Measurements from ENCODE around the gene CCSAP. TPM values are rescaled to one million over a fixed set of nuclear protein-coding genes. Genes with fewer than 3 reads are reported as not detected.

Gene CCSAP
- polyA plus RNA-seq, 3 donors = 5.2 to 12.2 (median 6.7) TPM

DNA sequence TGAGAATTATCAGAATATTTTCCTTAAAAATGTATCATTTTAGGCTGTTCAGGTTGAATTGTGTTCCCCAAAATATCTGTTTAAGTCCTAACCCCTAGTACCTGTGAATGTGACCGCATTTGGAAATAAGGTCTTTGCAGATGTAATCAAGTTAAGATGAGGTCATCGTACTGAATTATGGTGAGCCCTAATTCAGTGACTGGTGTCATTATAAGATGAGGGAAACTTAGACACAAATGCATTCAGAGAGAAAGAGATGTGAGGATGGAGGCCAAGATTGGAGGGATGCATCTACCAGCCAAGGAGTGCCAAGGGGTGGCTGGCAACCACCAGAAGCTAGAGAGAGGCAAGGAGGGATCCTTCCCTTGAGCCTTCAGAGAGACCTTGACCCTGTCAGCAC, 67.8 kb downstream of the CCSAP start:
- Mint-ChIP-seq H3K4me1 (peaks cover 39% of the 10 kb centered on the region), H3K36me3 (peaks cover 0 to 8% of the 10 kb centered on the region in 2 donors), H3K27ac (no peak overlapping the region), H3K4me3 (no peak overlapping the region), H3K9me3 (peaks cover 0 to 5% (median 0%) of the 10 kb centered on the region in 7 donors), H3K27me3 (ENCODE audit: low read depth in 3 of 3) (no peaks in the 10 kb centered on the region)
- 91% methylated on average over 1 of the region's 2 CpGs for WGBS (ENCODE audit: insufficient coverage)
- H3K36me3 ChIP-seq (replicated peaks in 1 of 2; ENCODE audit: control insufficient read depth in 1 of 2, insufficient read depth in 2 of 2, low read length in 2 of 2) = peaks cover 0 to 13% of the 10 kb centered on the region in 2 donors
- H2AFZ ChIP-seq (ENCODE audit: insufficient read depth, low read depth, low read length, poor library complexity, severe bottlenecking) = no peak overlapping the region
- no peak overlapping the region for H3K4me2 ChIP-seq (replicated peaks; ENCODE audit: extremely low read depth, low read length, poor library complexity, severe bottlenecking)
- TF ChIP-seq, protein P1, sequence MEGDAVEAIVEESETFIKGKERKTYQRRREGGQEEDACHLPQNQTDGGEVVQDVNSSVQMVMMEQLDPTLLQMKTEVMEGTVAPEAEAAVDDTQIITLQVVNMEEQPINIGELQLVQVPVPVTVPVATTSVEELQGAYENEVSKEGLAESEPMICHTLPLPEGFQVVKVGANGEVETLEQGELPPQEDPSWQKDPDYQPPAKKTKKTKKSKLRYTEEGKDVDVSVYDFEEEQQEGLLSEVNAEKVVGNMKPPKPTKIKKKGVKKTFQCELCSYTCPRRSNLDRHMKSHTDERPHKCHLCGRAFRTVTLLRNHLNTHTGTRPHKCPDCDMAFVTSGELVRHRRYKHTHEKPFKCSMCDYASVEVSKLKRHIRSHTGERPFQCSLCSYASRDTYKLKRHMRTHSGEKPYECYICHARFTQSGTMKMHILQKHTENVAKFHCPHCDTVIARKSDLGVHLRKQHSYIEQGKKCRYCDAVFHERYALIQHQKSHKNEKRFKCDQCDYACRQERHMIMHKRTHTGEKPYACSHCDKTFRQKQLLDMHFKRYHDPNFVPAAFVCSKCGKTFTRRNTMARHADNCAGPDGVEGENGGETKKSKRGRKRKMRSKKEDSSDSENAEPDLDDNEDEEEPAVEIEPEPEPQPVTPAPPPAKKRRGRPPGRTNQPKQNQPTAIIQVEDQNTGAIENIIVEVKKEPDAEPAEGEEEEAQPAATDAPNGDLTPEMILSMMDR (IDR thresholded peaks at IDR 0.05) = no peak
- H3K27ac ChIP-seq (ENCODE audit: low read depth in 1 of 2, low read length in 2 of 2) = no peak overlapping the region
- H3K9ac ChIP-seq (ENCODE audit: insufficient read depth, low read length, poor library complexity, severe bottlenecking) = no peak overlapping the region
- H3K4me1 ChIP-seq (ENCODE audit: control insufficient read depth in 1 of 2, insufficient read depth in 2 of 2, low read length in 2 of 2) = peaks cover 35 to 44% of the 10 kb centered on the region in 2 donors
- no peak for DNase-seq
- intact Hi-C loops (cut with micrococcal nuclease) = no loop called here
- peaks cover 81% of the 10 kb centered on the region for H3K79me2 ChIP-seq (ENCODE audit: insufficient read depth, low read length)
- H3K27me3 ChIP-seq (ENCODE audit: control insufficient read depth in 2 of 2, insufficient read depth in 2 of 2, low read length in 2 of 2) = no peaks in the 10 kb centered on the region
- H3K4me3 ChIP-seq (replicated peaks in 1 of 3; ENCODE audit: low read depth in 2 of 3, low read length in 3 of 3) = no peak overlapping the region
- no peaks in the 10 kb centered on the region for H3K9me3 ChIP-seq (replicated peaks in 1 of 2; ENCODE audit: control insufficient read depth in 1 of 2, insufficient read depth in 1 of 2, low read length in 2 of 2)
- peaks cover 82% of the 10 kb centered on the region for H4K20me1 ChIP-seq (ENCODE audit: insufficient read depth, low read length)

DNA sequence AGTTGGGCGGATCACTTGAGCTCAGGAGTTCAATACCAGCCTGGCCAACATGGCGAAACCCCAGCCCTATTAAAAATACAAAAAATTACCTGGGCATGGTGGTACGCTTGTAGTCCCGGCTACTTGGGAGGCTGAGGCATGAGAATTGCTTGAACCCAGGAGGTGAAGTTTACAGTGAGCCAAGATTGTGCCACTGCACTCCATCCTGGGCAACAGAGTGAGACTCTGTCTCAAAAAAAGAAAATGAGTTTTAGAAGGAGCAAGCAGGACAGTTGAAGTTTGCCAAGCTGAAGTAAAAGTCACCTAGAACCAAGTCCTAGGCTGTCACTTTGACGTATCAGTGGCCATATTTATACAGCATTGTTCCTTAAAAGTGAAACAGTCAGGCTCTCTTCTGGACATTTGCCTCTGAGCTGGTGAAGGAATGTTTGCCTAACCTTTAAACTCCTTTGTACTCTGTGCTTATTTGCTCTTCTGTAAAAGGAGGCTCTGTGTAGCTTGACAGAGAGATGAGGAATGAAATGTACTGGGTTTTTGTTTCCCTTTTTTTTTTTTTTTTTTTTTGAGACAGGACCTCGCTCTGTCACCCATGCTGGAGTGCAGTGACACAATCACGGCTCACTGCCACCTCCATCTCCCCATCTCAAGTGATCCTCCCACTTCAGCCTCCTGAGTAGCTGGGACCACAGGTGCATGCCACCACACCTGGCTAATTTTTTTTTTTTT, 69.2 kb downstream of the CCSAP start:
- peak overlapping the region in 1 of 7 donors; percentile 4 for H3K27ac Mint-ChIP-seq
- peaks cover 37% of the 10 kb centered on the region for H3K4me1 Mint-ChIP-seq
- Histone ChIP-seq H3K9me3 (replicated peaks in 1 of 2; ENCODE audit: control insufficient read depth in 1 of 2, insufficient read depth in 1 of 2, low read length in 2 of 2) (no peaks in the 10 kb centered on the region), H3K27me3 (ENCODE audit: control insufficient read depth in 2 of 2, insufficient read depth in 2 of 2, low read length in 2 of 2) (no peaks in the 10 kb centered on the region), H3K4me1 (ENCODE audit: control insufficient read depth in 1 of 2, insufficient read depth in 2 of 2, low read length in 2 of 2) (peaks cover 35 to 44% of the 10 kb centered on the region in 2 donors), H2AFZ (ENCODE audit: insufficient read depth, low read depth, low read length, poor library complexity, severe bottlenecking) (no peak overlapping the region), H3K4me3 (replicated peaks in 1 of 3; ENCODE audit: low read depth in 2 of 3, low read length in 3 of 3) (peak overlapping the region in 1 of 3 experiments; percentile 77), H3K9ac (ENCODE audit: insufficient read depth, low read length, poor library complexity, severe bottlenecking) (no peak overlapping the region), H3K79me2 (ENCODE audit: insufficient read depth, low read length) (peaks cover 68% of the 10 kb centered on the region), H3K36me3 (replicated peaks in 1 of 2; ENCODE audit: control insufficient read depth in 1 of 2, insufficient read depth in 2 of 2, low read length in 2 of 2) (peaks cover 0 to 13% of the 10 kb centered on the region in 2 donors), H3K27ac (ENCODE audit: low read depth in 1 of 2, low read length in 2 of 2) (no peak overlapping the region), H4K20me1 (ENCODE audit: insufficient read depth, low read length) (peaks cover 69% of the 10 kb centered on the region), H3K4me2 (replicated peaks; ENCODE audit: extremely low read depth, low read length, poor library complexity, severe bottlenecking) (peak overlapping the region; percentile 79)
- DNase-seq = no peak
- peaks cover 0 to 8% of the 10 kb centered on the region in 2 donors for H3K36me3 Mint-ChIP-seq
- H3K27me3 Mint-ChIP-seq (ENCODE audit: low read depth in 3 of 3) = no peaks in the 10 kb centered on the region
- peak overlapping the region in 1 of 2 donors; percentile 35 for H3K4me3 Mint-ChIP-seq
- intact Hi-C loops (cut with micrococcal nuclease) = loop anchor here in 1 of 2 donors (5.0 kb wide), 2 partner anchors 69 to 234 kb away; partner anchors contain the start of genes CCSAP and NUP133
- 92% methylated on average over 2 of the region's 7 CpGs for WGBS (ENCODE audit: insufficient coverage)
- peaks cover 0 to 5% (median 0%) of the 10 kb centered on the region in 7 donors for H3K9me3 Mint-ChIP-seq
- TF ChIP-seq, protein P1 (IDR thresholded peaks at IDR 0.05) = no peak
